EL (cell line): ENCODE results near the gene FAM222A.

ENCODE experiments used
- DNase-seq: peaks from one replicate; pipeline ENCODE4 v3.0.0-alpha.2; 2016

FAM222A gene

GRCh38 chr12:109777544-109777943 lies 63.9 kb downstream of the FAM222A start:
- peak; percentile 61 for DNase-seq

- no peak for DNase-seq
Measured at GRCh38 chr12:109778684-109779083, 65.1 kb downstream of the FAM222A start.

- peak; percentile 12 for DNase-seq
Measured at GRCh38 chr12:109779382-109779781, 65.8 kb downstream of the FAM222A start.

- DNase-seq = no peak
Measured at GRCh38 chr12:109781668-109782325, 68.2 kb downstream of the FAM222A start.

GRCh38 chr12:109782326-109782703 lies 68.7 kb downstream of the FAM222A start:
- DNase-seq = no peak

GRCh38 chr12:109783135-109783964 lies 69.7 kb downstream of the FAM222A start:
- no peak for DNase-seq

GRCh38 chr12:109783965-109784244 lies 70.3 kb downstream of the FAM222A start:
- DNase-seq = no peak

- DNase-seq = no peak
Measured at GRCh38 chr12:109785854-109786253, 72.2 kb downstream of the FAM222A start.

- DNase-seq = no peak
Measured at GRCh38 chr12:109786799-109787198, 73.2 kb downstream of the FAM222A start.

- no peak for DNase-seq
Measured at GRCh38 chr12:109789526-109790048, 76.0 kb downstream of the FAM222A start.

GRCh38 chr12:109792992-109793391 lies 79.4 kb downstream of the FAM222A start:
- no peak for DNase-seq

- DNase-seq = no peak
Measured at GRCh38 chr12:109793411-109793810, 79.8 kb downstream of the FAM222A start.

- DNase-seq = no peak
Measured at GRCh38 chr12:109793826-109794501, 80.3 kb downstream of the FAM222A start.

- DNase-seq = peak; percentile 57
Measured at GRCh38 chr12:109795023-109795422, 81.4 kb downstream of the FAM222A start.

- no peak for DNase-seq
Measured at GRCh38 chr12:109796057-109796456, 82.4 kb downstream of the FAM222A start.

- no peak for DNase-seq
Measured at GRCh38 chr12:109797905-109798669, 84.5 kb downstream of the FAM222A start.

GRCh38 chr12:109798691-109799090 lies 85.1 kb downstream of the FAM222A start:
- DNase-seq = no peak

GRCh38 chr12:109800536-109800935 lies 86.9 kb downstream of the FAM222A start:
- DNase-seq = no peak

- DNase-seq = no peak
Measured at GRCh38 chr12:109802828-109803227, 89.2 kb downstream of the FAM222A start.

GRCh38 chr12:109803678-109804077 lies 90.1 kb downstream of the FAM222A start:
- DNase-seq = no peak

- DNase-seq = peak; percentile 51
Measured at GRCh38 chr12:109804820-109805761, 91.5 kb downstream of the FAM222A start.
